Measurements from ENCODE around the gene BUD23.
A peak's percentile ranks its signal among the peaks of the same experiment; 100 is the strongest.
"Not testable (repeated sequence)": the region's sequence is repeated elsewhere in the genome, so short reads cannot be mapped to it uniquely, and the experiment has no call there.

Gene BUD23

GRCh38 chr7:73702665-73703064, 19.3 kb downstream of the BUD23 start:
- DNase-seq: no peak

GRCh38 chr7:73703225-73703624, 19.8 kb downstream of the BUD23 start:
- DNase-seq: no peak

GRCh38 chr7:73703757-73704639, 20.6 kb downstream of the BUD23 start:
- DNase-seq: peak; percentile 59

GRCh38 chr7:73704640-73705550, 21.5 kb downstream of the BUD23 start:
- no peak for DNase-seq

GRCh38 chr7:73705551-73705920, 22.1 kb downstream of the BUD23 start:
- no peak for DNase-seq

GRCh38 chr7:73706126-73707044, 23.0 kb downstream of the BUD23 start:
- DNase-seq: no peak

- DNase-seq: peak; percentile 21
These were observed 23.7 kb downstream of the BUD23 start for GRCh38 chr7:73707045-73707631.

GRCh38 chr7:73708961-73709549, 25.7 kb downstream of the BUD23 start:
- no peak for DNase-seq

- no peak for DNase-seq
These were observed 29.4 kb downstream of the BUD23 start for GRCh38 chr7:73712773-73713172.

- not testable (repeated sequence) for DNase-seq
These were observed 29.9 kb downstream of the BUD23 start for GRCh38 chr7:73713319-73713718.

- peak; percentile 87 for DNase-seq
These were observed 32.4 kb downstream of the BUD23 start for GRCh38 chr7:73715648-73716317.

- DNase-seq: no peak
These were observed 33.0 kb downstream of the BUD23 start for GRCh38 chr7:73716318-73716890.

GRCh38 chr7:73717025-73717807, 33.8 kb downstream of the BUD23 start:
- no peak for DNase-seq

- DNase-seq: peak; percentile 87
These were observed 34.6 kb downstream of the BUD23 start for GRCh38 chr7:73717991-73718405.

- no peak for DNase-seq
These were observed 35.1 kb downstream of the BUD23 start for GRCh38 chr7:73718438-73718881.

- peak; percentile 83 for DNase-seq
These were observed 35.8 kb downstream of the BUD23 start, which contains the start of gene STX1A for GRCh38 chr7:73718905-73719805. TSS of gene STX1A (minus strand) at chr7:73719669. CDS start at chr7:73719631, 38 bp downstream.

- no peak for DNase-seq
These were observed 36.4 kb downstream of the BUD23 start for GRCh38 chr7:73719806-73720169.

GRCh38 chr7:73720443-73720842, 37.0 kb downstream of the BUD23 start:
- not testable (repeated sequence) for DNase-seq

GRCh38 chr7:73721377-73721817, 38.0 kb downstream of the BUD23 start:
- DNase-seq: no peak

All from suppressor macrophage treated with lipopolysaccharide for 4 hours (primary cell).